GM12878 (cell line): ENCODE results near the gene FAM13C. TPM values are rescaled to one million over a fixed set of nuclear protein-coding genes. Genes with fewer than 3 reads are reported as not detected.

Source experiments
- ATAC-seq: fragments of 200-7000 bp; cut with Tn5 transposase; 3 replicates; pipeline ENCODE4 v1.9.1; 2020; ENCODE audit warnings: mild to moderate bottlenecking, moderate library complexity
- BruUV-seq: library from RNA; stranded (reverse); fragments of 400-500 nt; replicated peaks from 2 replicates; lab custom pipeline; 2021; lab: Mats Ljungman, UMichigan
- CTCF ChIA-PET: fragments of 300-600 bp; sonication (Branson Sonifier 250); formaldehyde crosslinking; extraction: SDS; loops from one replicate; lab custom pipeline; 2021; ENCODE audit warnings: inconsistent platforms; lab: Yijun Ruan, JAX
- POLR2A ChIA-PET: fragments of 350-600 bp; formaldehyde crosslinking; extraction: SDS; loops from one replicate; lab custom pipeline; 2021; ENCODE audit warnings: inconsistent platforms; lab: Charles Lee
- RAD21 ChIA-PET: fragments of 300-600 bp; sonication (Branson Sonifier 250); formaldehyde crosslinking; loops from one replicate; lab custom pipeline; 2023; ENCODE audit warnings: antibody characterized with exemption; ENCODE audit not compliant: unreplicated experiment; lab: Charles Lee
- SMC1A ChIA-PET: fragments of 300-600 bp; sonication (Branson Sonifier 250); formaldehyde crosslinking; loops from one replicate; lab custom pipeline; 2023; ENCODE audit not compliant: unreplicated experiment, uncharacterized antibody; lab: Charles Lee
- DNase-seq: peaks from one replicate; pipeline ENCODE4 v3.0.0-alpha.2; 2011; ENCODE audit warnings: low read depth, low spot score
- FAIRE-seq: peaks from 3 replicates; lab custom pipeline; 2011; peaks lifted over from hg19 to GRCh38; lab: Jason Lieb, UNC
- H2AFZ ChIP-seq: 2 replicates; pipeline ENCODE4 v1.6.0; 2011; ENCODE audit warnings: low read depth, low read length, control low read depth; ENCODE audit not compliant: control insufficient read depth
- H3K27ac ChIP-seq: 2 replicates; pipeline ENCODE4 v1.5.1; 2011; ENCODE audit warnings: control low read depth; ENCODE audit not compliant: control insufficient read depth, insufficient read depth
- H3K27me3 ChIP-seq, 2 experiments: replicated peaks in 1 of 2; 2 replicates each; pipeline versions ENCODE4 v1.6.0 to v1.6.1; 2011; ENCODE audit warnings: low read length in 1 of 2; ENCODE audit not compliant: control insufficient read depth in 2 of 2, insufficient read depth in 2 of 2
- H3K36me3 ChIP-seq, 2 experiments: 2 replicates each; pipeline ENCODE4 v1.5.1; 2011; ENCODE audit warnings: low read length in 1 of 2; ENCODE audit not compliant: control insufficient read depth in 2 of 2, insufficient read depth in 2 of 2
- H3K4me1 ChIP-seq: 2 replicates; pipeline ENCODE4 v1.6.1; 2011; ENCODE audit warnings: mild to moderate bottlenecking, low read length, moderate library complexity, mixed read lengths; ENCODE audit not compliant: control insufficient read depth, insufficient read depth
- H3K4me2 ChIP-seq: 2 replicates; pipeline ENCODE4 v1.6.0; 2011; ENCODE audit warnings: control low read depth; ENCODE audit not compliant: control insufficient read depth, insufficient read depth
- H3K4me3 ChIP-seq: fragments of 200-600 bp; sonication (generic); 2 replicates; pipeline ENCODE4 v1.5.1; 2016
- H3K79me2 ChIP-seq: 2 replicates; pipeline ENCODE4 v1.6.0; 2011; ENCODE audit warnings: low read length; ENCODE audit not compliant: control insufficient read depth, insufficient read depth
- H3K9ac ChIP-seq: 2 replicates; pipeline ENCODE4 v1.8.0; 2011; ENCODE audit warnings: low read length, control low read depth, mixed read lengths; ENCODE audit not compliant: control insufficient read depth, insufficient read depth
- H3K9me3 ChIP-seq: replicated peaks from 3 replicates; pipeline ENCODE4 v1.5.1; 2011; ENCODE audit warnings: mild to moderate bottlenecking, low read length; ENCODE audit not compliant: control insufficient read depth, insufficient read depth
- H4K20me1 ChIP-seq: 2 replicates; pipeline ENCODE4 v1.6.0; 2011; ENCODE audit not compliant: control insufficient read depth, insufficient read depth
- CBX5 ChIP-seq: sonication (generic); IDR thresholded peaks from 2 replicates; pipeline ENCODE4 v1.6.1; 2016; ENCODE audit warnings: low read depth, moderate library complexity, mild to moderate bottlenecking, inconsistent platforms
- E4F1 ChIP-seq: fragments of 450-650 bp; IDR thresholded peaks from 2 replicates; pipeline ENCODE4 v1.6.1; 2018; ENCODE audit warnings: borderline replicate concordance, mild to moderate bottlenecking; ENCODE audit not compliant: partially characterized antibody
- FOXK2 ChIP-seq: fragments of 450-650 bp; IDR thresholded peaks from 2 replicates; pipeline ENCODE4 v1.6.1; 2017; ENCODE audit warnings: mild to moderate bottlenecking, moderate library complexity
- FOXM1 ChIP-seq: IDR thresholded peaks from 2 replicates; pipeline ENCODE4 v1.6.1; 2012; ENCODE audit warnings: low read depth, mild to moderate bottlenecking, inconsistent platforms, low read length, moderate library complexity
- HSF1 ChIP-seq: fragments of 150-350 bp; IDR thresholded peaks from 2 replicates; pipeline ENCODE4 v1.6.1; 2014; ENCODE audit warnings: mild to moderate bottlenecking, low read depth, low read length
- IKZF2 ChIP-seq, 2 experiments: fragments of 450-650 bp; IDR thresholded peaks; 2 replicates each; pipeline ENCODE4 v1.6.1; 2017; ENCODE audit warnings: mild to moderate bottlenecking in 2 of 2, moderate library complexity in 2 of 2
- IRF4 ChIP-seq: IDR thresholded peaks from 2 replicates; pipeline ENCODE4 v1.6.1; 2011; ENCODE audit warnings: low read depth, low read length
- KAT2A ChIP-seq: conservative IDR thresholded peaks from 2 replicates; pipeline ENCODE4 v1.6.1; 2011; ENCODE audit warnings: low read depth, low read length; ENCODE audit not compliant: control insufficient read depth
- PML ChIP-seq: IDR thresholded peaks from 2 replicates; pipeline ENCODE4 v1.6.1; 2012; ENCODE audit warnings: low read length, inconsistent platforms
- RCOR1 ChIP-seq: conservative IDR thresholded peaks from 2 replicates; pipeline ENCODE4 v1.6.1; 2012; ENCODE audit warnings: low read depth, low read length, improper control_type of control experiment
- RELB ChIP-seq: fragments of 450-650 bp; IDR thresholded peaks from 2 replicates; pipeline ENCODE4 v1.6.1; 2017; ENCODE audit warnings: low read depth, mild to moderate bottlenecking, moderate library complexity
- SMAD5 ChIP-seq: IDR thresholded peaks from 2 replicates; pipeline ENCODE4 v1.6.1; 2016; ENCODE audit warnings: antibody characterized with exemption, low read depth
- TCF7 ChIP-seq: IDR thresholded peaks from 2 replicates; pipeline ENCODE4 v1.6.1; 2014; ENCODE audit warnings: antibody characterized with exemption, borderline replicate concordance
- YBX1 ChIP-seq: fragments of 450-650 bp; IDR thresholded peaks from 2 replicates; pipeline ENCODE4 v1.6.1; 2016; ENCODE audit warnings: antibody characterized with exemption
- ZNF274 ChIP-seq: IDR thresholded peaks from one replicate; pipeline ENCODE4 v1.8.0; 2011; ENCODE audit not compliant: insufficient read length, insufficient read depth
- ZNF622 ChIP-seq: fragments of 450-650 bp; IDR thresholded peaks from 2 replicates; pipeline ENCODE4 v1.6.1; 2017; ENCODE audit warnings: mild to moderate bottlenecking, inconsistent platforms
- ZSCAN29 ChIP-seq: fragments of 450-650 bp; IDR thresholded peaks from 2 replicates; pipeline ENCODE4 v1.6.1; 2017; ENCODE audit warnings: mild to moderate bottlenecking, moderate library complexity
- WGBS: methylation state at CpG from one replicate; pipeline ENCODE4 v1.1.6; 2016; ENCODE audit warnings: low lambda C conversion rate; ENCODE audit not compliant: insufficient replicate concordance, insufficient coverage; ENCODE audit errors: missing lambda C conversion rate; 5-methylcytosine and 5-hydroxymethylcytosine counted together
- in situ Hi-C: fragments of 300-500 bp; cut with MboI; formaldehyde crosslinking; loops from 9 replicates; pipeline ENCODE4 v1.14.3; 2018; ENCODE audit warnings: mixed read lengths
- intact Hi-C: fragments of 100-400 bp; cut with micrococcal nuclease; formaldehyde crosslinking; loops from one replicate; pipeline ENCODE4 v1.14.2; 2022; ENCODE audit not compliant: unreplicated experiment
- polyA plus RNA-seq, 11 experiments: library from polyadenylated mRNA; depleted of rRNA in 4 of 11; unstranded in 6 of 11; stranded (reverse) in 5 of 11; fragments of >200 nt; fragmentation: Nextera tagmentation in 4 of 11; fragmentation: Illumina TruSeq in 1 of 11; extraction: Ambion mirVana in 4 of 11; extraction: Trizol in 1 of 11; gene quantifications; 1 replicate in 1 of 11; 2 replicates in 10 of 11; pipeline versions ENCODE4 v1.2.1 to v1.2.3, GENCODE V29; 2011 to 2016; ENCODE audit warnings: inconsistent platforms in 2 of 11, missing spikeins in 2 of 11, low read depth in 1 of 11
- total RNA-seq, 4 experiments: library from RNA; depleted of rRNA in 3 of 4; stranded (reverse); fragments of >200 nt in 3 of 4; fragmentation: Illumina TruSeq in 1 of 4; extraction: Trizol in 1 of 4; gene quantifications; 2 replicates each; pipeline versions ENCODE4 v1.2.1 to v1.2.3, GENCODE V29; 2013 to 2021
- TF ChIP-seq, protein P1 (sequence below): fragments of 450-650 bp; IDR thresholded peaks from 2 replicates; pipeline ENCODE4 v1.6.1; 2018; ENCODE audit warnings: mild to moderate bottlenecking, low read depth, moderate library complexity; ENCODE audit not compliant: partially characterized antibody

Gene FAM13C
- total and polyA plus RNA-seq, 10 of the 15 experiments (the other 5 are each of a cell fraction or from before 2014, with no cell fraction given), result 0.04 to 0.31 (median 0.13) TPM; not detected in 5

DNA sequence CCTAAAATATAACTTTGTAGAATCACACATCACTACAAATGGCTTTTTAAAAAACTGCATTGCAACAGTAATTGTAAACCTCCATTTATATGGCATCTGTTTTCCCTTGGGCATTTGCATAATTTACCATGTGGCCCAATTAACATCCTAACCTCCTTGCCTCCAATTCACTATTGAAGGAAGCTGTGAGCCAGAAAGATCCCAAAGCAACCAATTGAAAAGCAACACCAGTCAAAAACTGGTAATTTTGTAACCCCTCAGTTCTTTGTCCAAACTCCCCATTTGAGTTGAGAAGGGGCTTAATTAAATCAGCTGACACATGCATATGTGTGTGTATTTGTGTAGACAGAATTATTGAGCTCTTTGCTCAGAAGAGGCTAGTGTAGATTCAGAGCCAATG, 90.3 kb downstream of the FAM13C start (continued):
- no peak for TF ChIP-seq HSF1
- TF ChIP-seq YBX1, result no peak
- TF ChIP-seq FOXM1, result no peak
- TF ChIP-seq FOXK2, result no peak
- no peak for TF ChIP-seq IKZF2 (IDR thresholded peaks at IDR 0.05)
- no peak for TF ChIP-seq ZNF274
- TF ChIP-seq PML, result no peak
- no peak for TF ChIP-seq IRF4

- no peak overlapping the region for H3K27ac ChIP-seq
- POLR2A ChIA-PET, result no interaction called here
- H3K36me3 ChIP-seq, result no peaks in the 10 kb centered on the region
- 8% methylated on average over 4 of the region's 4 CpGs for WGBS
- H3K4me1 ChIP-seq, result no peaks in the 10 kb centered on the region
- ATAC-seq (no peak), FAIRE-seq (no peak), DNase-seq (no peak)
- intact Hi-C loops (no loop called here), in situ Hi-C loops (no loop called here)
- H2AFZ ChIP-seq, result no peak overlapping the region
- no peaks in the 10 kb centered on the region for H4K20me1 ChIP-seq
- CTCF ChIA-PET, result no interaction called here
- H3K4me2 ChIP-seq, result no peak overlapping the region
- no peak overlapping the region for H3K9ac ChIP-seq
- no peaks in the 10 kb centered on the region for H3K79me2 ChIP-seq
- H3K4me3 ChIP-seq, result no peak overlapping the region
- RAD21 ChIA-PET, result no interaction called here
- SMC1A ChIA-PET, result no interaction called here
- no peaks in the 10 kb centered on the region for H3K27me3 ChIP-seq
- no TSS peak for BruUV-seq
- no peaks in the 10 kb centered on the region for H3K9me3 ChIP-seq
- TF ChIP-seq ZNF622 (no peak), KAT2A (no peak), CBX5 (no peak), RCOR1 (no peak), TCF7 (no peak), E4F1 (no peak), SMAD5 (no peak), ZSCAN29 (no peak), RELB (no peak)
- TF ChIP-seq, protein P1, sequence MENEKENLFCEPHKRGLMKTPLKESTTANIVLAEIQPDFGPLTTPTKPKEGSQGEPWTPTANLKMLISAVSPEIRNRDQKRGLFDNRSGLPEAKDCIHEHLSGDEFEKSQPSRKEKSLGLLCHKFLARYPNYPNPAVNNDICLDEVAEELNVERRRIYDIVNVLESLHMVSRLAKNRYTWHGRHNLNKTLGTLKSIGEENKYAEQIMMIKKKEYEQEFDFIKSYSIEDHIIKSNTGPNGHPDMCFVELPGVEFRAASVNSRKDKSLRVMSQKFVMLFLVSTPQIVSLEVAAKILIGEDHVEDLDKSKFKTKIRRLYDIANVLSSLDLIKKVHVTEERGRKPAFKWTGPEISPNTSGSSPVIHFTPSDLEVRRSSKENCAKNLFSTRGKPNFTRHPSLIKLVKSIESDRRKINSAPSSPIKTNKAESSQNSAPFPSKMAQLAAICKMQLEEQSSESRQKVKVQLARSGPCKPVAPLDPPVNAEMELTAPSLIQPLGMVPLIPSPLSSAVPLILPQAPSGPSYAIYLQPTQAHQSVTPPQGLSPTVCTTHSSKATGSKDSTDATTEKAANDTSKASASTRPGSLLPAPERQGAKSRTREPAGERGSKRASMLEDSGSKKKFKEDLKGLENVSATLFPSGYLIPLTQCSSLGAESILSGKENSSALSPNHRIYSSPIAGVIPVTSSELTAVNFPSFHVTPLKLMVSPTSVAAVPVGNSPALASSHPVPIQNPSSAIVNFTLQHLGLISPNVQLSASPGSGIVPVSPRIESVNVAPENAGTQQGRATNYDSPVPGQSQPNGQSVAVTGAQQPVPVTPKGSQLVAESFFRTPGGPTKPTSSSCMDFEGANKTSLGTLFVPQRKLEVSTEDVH, result no peak
Observed at GRCh38 chr10:59271160-59271559, 91.2 kb downstream of the FAM13C start.
